Suprapubic skin (tissue), 4 donors: Measurements from ENCODE around the gene PACC1. TPM values are rescaled to one million over a fixed set of nuclear protein-coding genes. Genes with fewer than 3 reads are reported as not detected.
"Not testable (repeated sequence)": the region's sequence is repeated elsewhere in the genome, so short reads cannot be mapped to it uniquely, and the experiment has no call there.

Experiments used
- DNase-seq, 2 donors: peaks; one replicate each; pipeline ENCODE4 v3.0.0-alpha.2; 2019; ENCODE audit warnings: low spot score in 2 of 2
- H3K27ac ChIP-seq: fragments of 200-600 bp; sonication (generic); one replicate; pipeline ENCODE4 v1.5.1; 2019
- H3K27me3 ChIP-seq: fragments of 200-600 bp; sonication (generic); one replicate; pipeline ENCODE4 v1.5.1; 2019
- H3K36me3 ChIP-seq: fragments of 200-600 bp; sonication (generic); one replicate; pipeline ENCODE4 v1.5.1; 2019
- H3K4me1 ChIP-seq: fragments of 200-600 bp; sonication (generic); one replicate; pipeline ENCODE4 v1.5.1; 2019
- H3K4me3 ChIP-seq: fragments of 200-600 bp; sonication (generic); one replicate; pipeline ENCODE4 v1.5.1; 2019; ENCODE audit warnings: mild to moderate bottlenecking
- H3K9me3 ChIP-seq: fragments of 200-600 bp; sonication (generic); one replicate; pipeline ENCODE4 v1.5.1; 2019
- CTCF ChIP-seq, 2 donors: fragments of 200-600 bp in 1 of 2; fragments of 450-650 bp in 1 of 2; sonication (generic) in 1 of 2; IDR thresholded peaks; one replicate each; pipeline ENCODE4 v1.5.1; 2016 to 2019; ENCODE audit warnings: antibody characterized with exemption in 2 of 2, mild to moderate bottlenecking in 1 of 2, moderate library complexity in 1 of 2
- EP300 ChIP-seq: sonication (generic); formaldehyde crosslinking; IDR thresholded peaks from one replicate; pipeline ENCODE4 v1.6.1; 2017; ENCODE audit warnings: antibody characterized with exemption
- POLR2A ChIP-seq, 2 donors: fragments of 450-650 bp; IDR thresholded peaks; one replicate each; pipeline ENCODE4 v1.6.1; 2017; ENCODE audit warnings: antibody characterized with exemption in 2 of 2, mild to moderate bottlenecking in 2 of 2, moderate library complexity in 2 of 2
- POLR2AphosphoS5 ChIP-seq, 3 donors: sonication (generic); formaldehyde crosslinking; IDR thresholded peaks; one replicate each; pipeline ENCODE4 v1.6.1; 2017; ENCODE audit warnings: antibody characterized with exemption in 3 of 3
- whole genome bisulfite sequencing: methylation state at CpG from one replicate; pipeline ENCODE4 v1.1.5; 2018; 5-methylcytosine and 5-hydroxymethylcytosine counted together
- total RNA-seq, 4 donors: library from RNA; depleted of rRNA; stranded (reverse); fragments of >200 nt; gene quantifications; one replicate each; pipeline ENCODE4 v1.1.0, GENCODE V29; 2016

PACC1 gene
- total RNA-seq, 4 donors from 2014 or later, result 3.3 to 11.9 (median 4.7) TPM

- Histone ChIP-seq H3K4me1 (no peaks in the 10 kb centered on the region), H3K27ac (no peak overlapping the region), H3K27me3 (no peaks in the 10 kb centered on the region), H3K36me3 (peaks cover 9% of the 10 kb centered on the region), H3K9me3 (no peaks in the 10 kb centered on the region), H3K4me3 (no peak overlapping the region)
- DNase-seq, result no peak
- 85% methylated on average over 2 of the region's 2 CpGs for WGBS
- TF ChIP-seq POLR2A (IDR thresholded peaks at IDR 0.05) (no peak), EP300 (no peak), CTCF (IDR thresholded peaks at IDR 0.05) (no peak), POLR2AphosphoS5 (IDR thresholded peaks at IDR 0.05) (no peak)
These were observed 85.6 kb downstream of the PACC1 start for GRCh38 chr1:212329105-212329504.

GRCh38 chr1:212328248-212328647, 86.4 kb downstream of the PACC1 start:
- Histone ChIP-seq H3K27me3 (no peaks in the 10 kb centered on the region), H3K36me3 (peaks cover under 1% of the 10 kb centered on the region), H3K9me3 (no peaks in the 10 kb centered on the region), H3K4me1 (no peaks in the 10 kb centered on the region), H3K27ac (no peak overlapping the region), H3K4me3 (no peak overlapping the region)
- no peak for DNase-seq
- WGBS, result 80% methylated on average over 4 of the region's 4 CpGs
- TF ChIP-seq EP300, result no peak
- TF ChIP-seq POLR2A (IDR thresholded peaks at IDR 0.05), result no peak
- no peak for TF ChIP-seq CTCF (IDR thresholded peaks at IDR 0.05)
- TF ChIP-seq POLR2AphosphoS5 (IDR thresholded peaks at IDR 0.05), result no peak

GRCh38 chr1:212326541-212326940, 88.1 kb downstream of the PACC1 start:
- DNase-seq, result no peak
- Histone ChIP-seq H3K27ac (no peak overlapping the region), H3K9me3 (no peaks in the 10 kb centered on the region), H3K36me3 (no peaks in the 10 kb centered on the region), H3K27me3 (no peaks in the 10 kb centered on the region), H3K4me1 (no peaks in the 10 kb centered on the region), H3K4me3 (no peak overlapping the region)
- TF ChIP-seq POLR2AphosphoS5 (IDR thresholded peaks at IDR 0.05) (no peak), EP300 (no peak), POLR2A (IDR thresholded peaks at IDR 0.05) (no peak), CTCF (IDR thresholded peaks at IDR 0.05) (no peak)
- WGBS, result 98% methylated on average over 3 of the region's 3 CpGs

GRCh38 chr1:212323066-212323465, 91.6 kb downstream of the PACC1 start:
- no peaks in the 10 kb centered on the region for H3K27me3 ChIP-seq
- no peaks in the 10 kb centered on the region for H3K9me3 ChIP-seq
- no peaks in the 10 kb centered on the region for H3K36me3 ChIP-seq
- no peaks in the 10 kb centered on the region for H3K4me1 ChIP-seq
- DNase-seq, result no peak
- 89% methylated on average over 3 of the region's 3 CpGs for WGBS
- no peak overlapping the region for H3K27ac ChIP-seq
- no peak overlapping the region for H3K4me3 ChIP-seq
- TF ChIP-seq EP300 (no peak), POLR2A (IDR thresholded peaks at IDR 0.05) (no peak), POLR2AphosphoS5 (IDR thresholded peaks at IDR 0.05) (no peak), CTCF (IDR thresholded peaks at IDR 0.05) (no peak)

- not testable (repeated sequence) for H3K4me3 ChIP-seq, H3K9me3 ChIP-seq, H3K36me3 ChIP-seq, DNase-seq, H3K4me1 ChIP-seq, H3K27ac ChIP-seq, H3K27me3 ChIP-seq
- no CpG with 5 or more reads among the region's 34 CpGs for WGBS
These were observed 93.7 kb downstream of the PACC1 start for GRCh38 chr1:212321031-212321430.

GRCh38 chr1:212317916-212318315, 96.8 kb downstream of the PACC1 start:
- Histone ChIP-seq H3K4me1 (peaks cover 13% of the 10 kb centered on the region), H3K4me3 (no peak overlapping the region), H3K27me3 (no peaks in the 10 kb centered on the region), H3K36me3 (no peaks in the 10 kb centered on the region), H3K27ac (no peak overlapping the region), H3K9me3 (no peaks in the 10 kb centered on the region)
- TF ChIP-seq POLR2A (IDR thresholded peaks at IDR 0.05) (no peak), EP300 (no peak), CTCF (IDR thresholded peaks at IDR 0.05) (no peak), POLR2AphosphoS5 (IDR thresholded peaks at IDR 0.05) (no peak)
- 85% methylated on average over 2 of the region's 2 CpGs for WGBS
- DNase-seq, result no peak
